GM12874 (cell line): Measurements from ENCODE around the gene CPNE8.

Source experiments
- CTCF ChIP-seq: IDR thresholded peaks from 2 replicates; pipeline ENCODE4 v1.5.1; 2011; ENCODE audit warnings: low read depth, mild to moderate bottlenecking, control low read depth, low read length, moderate library complexity; ENCODE audit not compliant: insufficient read depth

Gene CPNE8

GRCh38 chr12:38669081-38669480 is 236.3 kb downstream of the CPNE8 start:
- TF ChIP-seq CTCF: no peak

GRCh38 chr12:38666425-38666824 is 239.0 kb downstream of the CPNE8 start:
- TF ChIP-seq CTCF: no peak

- TF ChIP-seq CTCF: peak; percentile 55
Observed at GRCh38 chr12:38664661-38665269, 240.6 kb downstream of the CPNE8 start.

GRCh38 chr12:38662829-38663228 is 242.6 kb downstream of the CPNE8 start:
- no peak for TF ChIP-seq CTCF

- TF ChIP-seq CTCF: no peak
Observed at GRCh38 chr12:38653650-38654049, 251.7 kb downstream of the CPNE8 start.

GRCh38 chr12:38648813-38649212 is 256.6 kb downstream of the CPNE8 start:
- TF ChIP-seq CTCF: no peak

- no peak for TF ChIP-seq CTCF
Observed at GRCh38 chr12:38646146-38646545, 259.2 kb downstream of the CPNE8 start.
